GM21381 (cell line): ENCODE results near the gene C1QTNF6.

Source experiments
- ATAC-seq: cut with Tn5 transposase; IDR thresholded peaks from one replicate; pipeline ENCODE4 v1.9.1; 2021; ENCODE audit warnings: mild to moderate bottlenecking, moderate library complexity; ENCODE audit not compliant: unreplicated experiment

Gene C1QTNF6

DNA sequence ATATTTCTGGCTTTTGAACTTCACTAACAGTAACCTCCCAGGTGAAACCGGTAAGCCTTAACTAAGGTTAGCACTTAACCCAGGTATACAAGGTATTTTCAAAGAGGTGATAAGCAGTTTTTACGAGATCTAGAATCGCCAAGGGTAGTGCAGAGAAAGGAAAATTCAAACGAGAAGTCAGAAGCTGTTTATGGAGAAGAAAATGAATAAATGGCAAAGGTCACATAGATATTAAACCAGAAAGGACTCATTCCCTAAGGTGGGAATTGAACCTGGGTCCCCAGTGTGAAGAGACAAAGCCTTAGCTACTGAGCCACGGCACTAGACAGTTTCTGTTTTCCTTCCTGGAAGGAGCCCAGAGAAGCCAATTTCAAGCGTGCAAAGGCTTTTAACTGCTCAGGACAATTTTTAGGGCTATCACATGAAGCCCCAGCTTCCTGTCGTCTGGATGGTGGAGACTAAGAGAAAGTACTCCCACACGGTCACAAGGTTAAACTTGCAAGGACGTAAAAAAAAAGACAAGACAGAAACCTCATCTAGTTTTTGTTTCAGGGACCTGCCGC lies 5.7 kb upstream of the C1QTNF6 start:
- ATAC-seq, result no peak

DNA sequence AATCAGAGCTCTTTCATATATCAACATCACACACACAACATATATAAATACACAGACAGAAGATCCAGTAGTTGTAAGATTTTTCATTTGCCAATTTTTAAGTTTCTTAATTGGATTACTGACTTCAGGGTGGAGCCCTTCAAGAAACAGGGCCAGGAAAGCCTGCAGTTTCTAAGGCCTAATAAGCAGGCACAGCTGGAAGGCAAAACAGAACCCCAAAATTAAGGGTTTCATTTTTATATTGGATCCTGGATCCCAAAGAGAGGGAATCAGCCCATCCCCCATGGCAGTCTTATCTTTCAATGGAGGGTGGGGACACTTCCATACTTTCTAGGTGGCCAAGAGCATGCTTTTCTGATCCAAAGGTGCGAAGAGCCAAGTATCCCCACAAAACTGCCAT lies 4.7 kb upstream of the C1QTNF6 start:
- no peak for ATAC-seq

DNA sequence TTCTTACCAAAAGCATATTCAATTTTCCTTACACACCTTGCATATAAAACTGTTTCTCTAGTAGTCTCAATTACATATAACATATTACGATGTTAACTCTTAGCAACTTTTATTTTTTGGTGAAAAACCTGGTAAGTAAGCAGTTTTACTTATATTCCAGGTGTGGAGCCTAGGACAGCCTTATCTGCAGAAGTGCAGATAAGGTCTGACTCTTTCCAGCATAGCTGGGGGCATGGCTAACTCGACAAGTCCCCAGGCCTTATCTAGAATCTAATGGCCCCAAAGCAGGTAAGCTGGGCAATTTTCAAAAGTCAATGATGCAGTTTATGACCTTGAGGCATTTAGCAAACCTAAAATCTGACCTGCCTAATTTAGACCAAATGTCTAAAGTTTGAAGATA lies 4.2 kb upstream of the C1QTNF6 start:
- ATAC-seq, result no peak

DNA sequence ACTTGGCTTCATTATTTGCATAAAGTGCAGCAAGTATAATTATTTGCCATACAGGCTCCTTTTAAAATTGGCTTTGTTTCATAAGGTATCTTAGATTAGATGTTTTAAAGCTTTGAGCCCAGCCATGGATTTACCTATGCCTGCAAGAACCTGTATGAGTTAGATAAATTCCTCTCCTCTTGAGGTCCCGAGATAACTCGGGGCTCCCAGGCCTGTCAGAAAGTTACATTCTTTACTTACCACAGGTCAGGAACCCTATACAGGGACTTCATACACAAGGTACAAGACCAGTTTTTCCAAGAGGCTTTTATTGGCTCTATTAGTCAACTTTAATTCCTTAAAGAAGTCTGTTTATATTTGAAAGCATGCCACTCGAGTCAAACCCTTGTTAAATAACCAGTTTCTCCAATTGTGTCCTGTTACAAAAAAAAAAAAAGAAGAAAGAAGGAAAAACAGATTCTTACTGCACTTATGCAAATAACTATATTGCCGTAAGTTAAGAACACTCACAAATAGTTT lies 2.3 kb upstream of the C1QTNF6 start:
- ATAC-seq, result no peak

DNA sequence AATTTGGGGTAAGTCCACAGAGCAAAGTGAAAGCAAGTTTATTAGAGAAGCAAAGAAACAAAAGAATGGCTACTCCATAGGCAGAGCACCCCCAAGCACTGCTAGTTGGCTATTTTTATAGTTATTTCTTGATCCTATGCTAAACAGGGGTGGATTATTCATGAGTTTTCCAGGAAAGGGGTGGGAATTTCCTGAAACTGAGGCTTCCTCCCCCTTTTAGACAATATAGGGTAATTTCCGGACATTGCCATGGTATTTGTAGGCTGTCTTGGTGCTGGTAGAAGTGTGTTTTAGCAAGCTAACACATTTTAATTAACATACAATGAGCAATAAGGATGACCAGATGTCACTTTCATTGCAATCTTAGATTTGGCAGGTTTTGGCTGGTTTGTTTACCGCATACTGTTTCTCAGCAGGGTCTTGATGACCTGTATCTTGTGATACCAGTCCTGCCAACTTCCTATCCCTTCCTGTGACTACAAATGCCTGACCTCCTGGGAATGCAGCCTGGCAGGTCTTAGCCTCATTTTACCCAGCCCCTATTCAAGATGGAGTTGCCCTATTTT lies 937 bp upstream of the C1QTNF6 start:
- ATAC-seq, result no peak

DNA sequence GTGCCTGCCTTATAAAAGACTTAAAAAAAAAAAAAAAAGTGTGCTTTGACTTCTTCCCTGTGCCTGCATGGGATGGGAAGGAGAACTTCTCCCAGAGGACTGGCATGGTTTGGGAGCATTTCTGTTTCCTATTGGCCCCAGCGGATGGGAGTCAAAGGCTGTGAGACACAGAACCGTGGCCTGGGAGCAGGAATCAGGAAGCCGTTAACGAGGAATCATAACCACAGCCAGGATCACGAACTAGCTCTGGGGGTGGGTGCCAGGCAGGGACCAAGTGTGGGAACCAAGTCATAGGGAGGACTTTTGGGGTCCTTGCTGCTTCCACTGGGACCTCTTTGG lies 526 bp downstream of the C1QTNF6 start:
- ATAC-seq, result no peak

DNA sequence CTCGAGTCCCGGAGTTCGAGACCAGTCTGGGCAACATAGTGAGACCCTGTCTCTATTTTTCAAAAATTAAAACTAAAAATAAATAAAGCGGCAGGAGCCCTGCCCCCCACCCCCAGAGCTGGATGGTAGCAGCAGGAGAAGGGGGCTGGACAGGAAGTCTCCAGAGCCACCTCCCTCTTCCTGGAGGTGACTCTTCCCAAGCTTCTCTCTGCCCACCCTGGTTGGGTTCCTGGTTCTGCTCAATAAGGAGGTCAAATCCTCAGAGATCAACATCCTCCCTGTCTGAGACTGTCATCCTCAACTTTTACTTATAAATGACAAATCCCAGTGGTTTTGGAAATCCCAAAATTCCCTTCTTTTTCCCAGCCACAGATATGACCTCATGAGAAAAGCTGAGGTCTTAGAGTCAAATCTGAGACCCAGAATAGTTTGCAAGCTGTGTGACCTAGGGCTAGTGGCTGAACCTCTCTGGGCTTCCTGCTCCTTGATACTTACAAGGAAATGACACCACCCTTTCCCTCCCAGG lies 987 bp downstream of the C1QTNF6 start:
- ATAC-seq, result no peak

DNA sequence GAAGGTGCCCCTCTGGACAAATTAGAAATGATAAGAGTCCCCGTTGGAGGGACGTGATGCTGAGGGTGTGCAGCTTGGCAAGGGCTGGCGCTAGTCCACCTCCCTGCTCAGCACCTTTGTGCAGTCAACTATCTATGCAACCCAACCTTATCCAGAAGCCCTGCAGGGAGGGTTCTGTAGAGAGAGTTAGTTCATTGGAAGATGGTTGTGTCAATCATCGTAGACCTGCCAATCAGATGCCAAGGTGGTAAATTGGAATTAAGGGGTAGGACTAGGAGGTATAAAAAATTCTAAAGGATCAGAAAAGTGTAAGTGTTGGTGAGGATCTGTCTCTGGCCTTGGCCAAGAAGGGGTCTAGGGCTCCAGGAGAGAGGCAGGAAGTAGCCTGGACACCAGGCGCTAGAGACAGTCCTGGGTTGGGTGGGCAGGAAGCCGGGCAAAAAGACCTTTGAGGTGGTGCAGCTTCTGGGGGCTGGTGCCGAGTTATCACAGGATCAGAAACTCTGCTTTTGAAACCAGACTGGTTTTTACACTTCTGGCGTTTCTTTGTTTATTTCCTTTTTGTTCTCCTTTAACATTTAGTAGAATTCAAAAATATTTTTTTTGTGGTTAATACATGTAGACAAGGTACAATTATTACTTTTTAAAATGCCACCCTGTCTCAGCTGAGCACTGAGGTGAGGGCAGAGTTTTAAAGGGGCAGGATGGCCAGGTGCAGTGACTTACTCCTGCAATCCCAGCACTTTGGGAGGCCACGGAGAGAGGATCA lies 1.6 kb downstream of the C1QTNF6 start:
- no peak for ATAC-seq

DNA sequence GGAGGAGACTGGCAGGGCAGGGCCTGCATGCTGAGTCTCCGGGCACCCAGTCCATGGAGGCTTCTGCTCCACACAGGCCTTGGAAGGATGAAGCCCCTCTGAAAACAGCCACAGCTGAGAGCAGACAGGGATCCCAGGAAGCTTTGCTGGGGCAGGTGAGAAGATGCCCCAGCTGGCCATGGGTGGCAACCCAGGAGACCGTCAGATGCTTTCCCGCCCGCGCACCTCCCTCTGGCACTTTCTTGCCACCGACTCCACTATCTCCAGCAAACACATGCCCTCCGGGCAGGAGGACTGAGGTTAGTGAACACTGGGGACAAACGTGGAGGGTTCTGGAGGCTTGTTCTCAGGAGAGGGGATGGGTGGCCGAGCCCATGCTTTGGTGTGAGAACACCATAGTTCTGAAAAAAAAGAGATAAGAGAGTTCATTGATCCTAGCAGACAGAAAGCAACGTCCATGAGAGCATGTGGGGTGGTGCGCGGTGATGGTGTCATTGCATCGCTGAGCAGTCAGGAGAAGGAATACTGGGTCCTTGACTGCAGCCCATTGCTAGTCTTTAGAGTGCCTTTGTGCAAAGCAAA lies 2.3 kb downstream of the C1QTNF6 start:
- ATAC-seq, result no peak

DNA sequence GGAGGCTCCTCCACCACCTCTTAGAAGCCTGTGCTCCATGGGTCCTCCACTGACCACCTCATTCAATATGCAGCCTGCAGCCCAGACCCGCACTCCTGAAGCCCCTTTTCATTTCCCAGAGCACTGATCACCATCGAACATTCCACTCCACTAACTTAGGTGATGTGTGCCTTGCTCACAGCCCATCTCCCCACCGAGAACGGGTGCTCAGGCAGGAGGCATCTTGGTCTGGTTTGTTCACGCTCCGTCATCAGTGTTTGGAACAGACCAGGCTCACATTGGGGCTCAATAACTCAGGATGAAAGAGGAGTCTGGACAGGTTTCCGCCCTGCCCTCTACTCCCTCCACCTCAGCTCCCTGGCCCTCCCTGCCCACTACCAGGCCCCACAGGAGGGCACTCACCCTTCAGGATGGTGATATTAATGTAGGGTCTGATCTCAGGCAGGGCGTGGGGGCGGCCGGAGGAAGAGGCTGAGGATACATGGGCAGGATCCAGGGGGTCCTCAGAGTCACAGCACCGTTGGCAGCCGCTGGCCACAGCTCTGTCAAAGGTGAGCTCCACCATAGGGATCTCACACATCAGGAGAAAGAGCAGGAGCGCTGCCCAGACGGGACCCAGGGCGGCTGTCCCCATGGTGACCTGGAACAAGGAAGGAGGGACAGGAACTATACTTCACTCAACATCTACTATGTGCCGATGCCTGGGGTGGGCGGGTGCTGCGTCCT lies 3.1 kb downstream of the C1QTNF6 start:
- no peak for ATAC-seq

DNA sequence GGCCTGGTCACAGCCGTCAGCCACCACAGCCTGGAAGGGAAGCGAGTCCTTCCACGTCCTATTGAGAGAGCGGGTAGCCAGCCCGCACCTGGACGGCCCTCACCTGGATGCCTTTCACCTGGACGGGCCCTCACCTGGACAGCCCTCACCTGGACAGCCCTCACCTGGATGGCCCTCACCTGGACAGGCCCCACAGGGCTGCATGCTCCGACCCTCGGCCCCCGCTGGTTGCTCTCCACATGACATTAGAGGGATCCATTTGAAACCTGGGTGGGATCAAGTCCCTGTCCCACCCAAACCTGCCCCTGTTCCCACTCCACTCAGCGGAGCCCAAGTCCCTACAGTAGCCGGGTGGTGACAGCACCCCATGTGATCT lies 3.7 kb downstream of the C1QTNF6 start:
- no peak for ATAC-seq

DNA sequence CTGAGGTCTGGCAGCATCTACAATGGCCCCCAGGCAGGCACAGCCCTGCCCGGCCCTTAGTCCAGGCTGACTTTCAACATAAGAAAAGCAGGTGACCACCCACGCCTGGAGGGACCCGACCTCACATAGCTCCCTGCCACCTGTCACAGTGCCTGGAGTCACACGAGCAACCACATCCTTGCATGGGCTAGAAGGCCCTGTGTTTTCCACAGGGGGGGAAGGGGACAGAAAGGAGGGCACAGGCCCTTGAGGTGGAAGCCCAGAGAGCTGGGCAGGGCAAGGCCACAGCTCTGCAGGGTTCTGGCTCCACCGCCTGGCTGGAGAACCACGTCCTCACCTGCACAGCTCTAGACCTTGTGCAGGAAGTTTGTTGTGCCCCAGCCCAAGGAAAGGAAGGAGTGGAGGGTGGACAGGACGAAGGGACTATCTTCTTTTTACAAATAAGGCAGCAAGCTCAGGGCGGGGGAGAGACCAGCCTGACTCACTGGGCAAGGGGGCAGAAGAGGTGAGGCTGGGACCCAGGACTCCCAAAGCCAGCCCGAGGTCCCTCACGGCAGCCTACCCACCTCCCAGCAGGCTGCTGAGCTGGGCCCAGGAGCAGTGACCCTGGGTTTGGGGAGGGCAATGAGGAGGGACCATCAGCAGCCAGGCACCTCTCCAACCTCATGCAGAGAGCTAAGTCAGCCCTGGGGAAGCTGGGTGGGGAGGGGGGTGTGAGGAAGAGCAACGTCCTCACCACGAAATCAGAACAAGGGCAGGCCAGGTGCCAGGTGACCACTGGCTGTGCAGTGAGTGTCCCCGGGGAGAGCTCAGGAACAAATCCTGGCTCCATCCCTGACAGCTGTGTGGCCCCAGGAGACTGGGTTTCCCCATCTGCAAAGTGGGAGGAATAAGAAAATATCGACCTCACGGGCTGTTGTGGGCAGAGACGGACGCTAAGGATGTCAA lies 4.3 kb downstream of the C1QTNF6 start:
- ATAC-seq, result no peak

DNA sequence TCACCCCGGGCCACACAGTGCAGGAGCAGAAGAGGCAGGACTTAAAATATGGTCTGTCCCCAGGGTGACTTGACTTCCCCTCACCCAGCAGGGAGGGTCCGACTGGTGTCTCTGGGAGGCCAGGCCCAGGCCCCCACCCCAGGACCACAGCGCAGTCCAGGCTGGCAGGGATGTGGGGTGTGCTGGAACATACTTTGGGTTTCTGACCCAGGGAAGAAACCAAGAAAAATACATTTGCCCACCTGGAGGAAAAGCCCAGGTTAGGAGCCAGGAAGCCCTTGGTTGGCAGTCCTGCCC lies 5.2 kb downstream of the C1QTNF6 start:
- ATAC-seq, result no peak

DNA sequence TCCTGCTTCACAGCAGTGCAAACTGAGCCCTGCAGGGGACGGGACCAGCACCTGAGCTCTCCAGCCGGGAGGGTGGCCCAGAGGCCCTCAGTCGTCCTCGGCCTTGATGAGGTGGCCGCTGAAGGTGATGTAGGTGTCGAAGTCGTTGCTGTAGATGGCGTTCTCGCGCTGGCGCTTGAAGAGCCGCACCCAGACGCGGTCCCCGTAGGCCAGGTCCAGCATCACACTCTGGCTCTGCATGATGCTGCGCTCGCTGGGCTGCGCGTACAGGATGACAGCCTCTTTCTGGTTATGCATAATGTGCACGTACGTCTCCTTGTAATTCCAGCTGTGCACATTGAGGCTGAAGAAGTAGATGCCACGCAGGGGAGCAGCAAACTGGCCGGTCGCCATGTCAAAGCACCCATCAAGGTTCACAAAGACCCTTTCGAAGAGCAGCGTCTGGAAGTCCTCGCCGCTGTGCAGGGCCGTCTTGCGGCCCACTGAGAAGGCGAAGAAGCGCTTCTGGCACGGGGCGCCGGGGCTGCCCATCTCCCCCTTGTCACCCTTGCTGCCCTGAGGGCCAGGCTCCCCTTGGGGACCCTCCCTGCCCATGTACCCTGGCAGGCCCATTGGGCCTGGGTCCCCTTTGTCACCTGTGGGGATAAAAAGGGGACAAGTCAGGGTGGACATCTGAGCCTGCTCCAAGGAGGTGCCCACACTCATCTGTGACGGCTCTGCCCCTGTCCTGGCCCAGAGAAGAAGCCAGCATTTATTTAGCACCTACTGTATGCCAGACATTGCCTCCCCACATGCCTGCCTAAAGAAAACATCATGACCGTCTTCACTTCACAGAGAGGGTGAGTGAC lies 5.7 kb downstream of the C1QTNF6 start:
- no peak for ATAC-seq

DNA sequence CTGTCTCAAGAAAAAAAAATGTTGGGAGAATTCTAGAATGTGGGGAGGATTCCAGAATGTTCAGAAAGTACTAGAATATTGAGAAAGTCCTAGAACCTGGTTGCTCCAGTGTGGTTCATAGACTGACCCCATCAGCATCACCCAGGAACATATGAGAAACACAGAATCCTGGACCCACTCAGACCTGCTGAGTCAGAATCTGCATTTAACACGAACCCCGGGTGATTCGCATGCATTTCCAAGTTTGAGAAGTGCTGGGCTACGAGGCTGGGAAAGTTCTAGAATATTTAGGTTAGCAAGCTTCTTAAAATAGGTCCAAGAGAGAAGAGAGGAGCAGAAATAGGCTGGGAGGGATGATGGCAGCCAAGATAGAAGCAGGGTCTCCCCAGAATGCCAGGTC lies 6.4 kb downstream of the C1QTNF6 start:
- no peak for ATAC-seq

DNA sequence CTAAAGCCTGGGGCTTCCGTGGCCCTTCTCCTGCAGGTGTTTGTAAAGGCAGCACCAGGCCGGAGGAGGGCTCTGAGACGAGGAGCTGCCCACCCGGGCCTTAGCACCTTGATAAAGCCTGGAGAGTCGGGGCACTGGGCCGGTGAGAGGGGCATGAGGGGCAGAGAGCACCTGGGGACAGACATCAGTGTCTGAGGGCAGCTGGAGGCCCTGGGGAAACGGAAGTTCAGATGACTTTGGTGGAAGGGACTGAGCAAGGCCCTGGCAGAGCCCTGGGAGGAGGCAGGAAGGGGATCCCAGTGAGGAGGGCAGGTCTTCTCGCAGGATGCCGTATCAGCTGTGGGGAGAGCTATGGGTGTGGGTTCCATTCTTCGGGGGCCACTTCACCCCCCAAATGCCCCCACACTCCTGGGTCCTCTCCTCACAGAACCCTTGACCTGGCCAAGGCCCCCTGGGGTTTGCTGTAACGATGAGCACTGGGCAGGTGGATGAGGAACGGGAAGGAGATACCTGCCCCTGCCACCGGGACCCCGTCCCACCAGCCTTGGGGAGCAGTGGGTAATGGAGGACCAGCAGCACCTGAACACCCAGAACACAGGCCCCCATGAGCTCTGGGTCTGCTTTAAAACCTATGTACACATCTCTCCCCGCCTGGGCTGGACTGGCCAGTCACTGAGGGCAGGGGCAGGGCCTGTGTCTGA lies 7.4 kb downstream of the C1QTNF6 start:
- no peak for ATAC-seq

DNA sequence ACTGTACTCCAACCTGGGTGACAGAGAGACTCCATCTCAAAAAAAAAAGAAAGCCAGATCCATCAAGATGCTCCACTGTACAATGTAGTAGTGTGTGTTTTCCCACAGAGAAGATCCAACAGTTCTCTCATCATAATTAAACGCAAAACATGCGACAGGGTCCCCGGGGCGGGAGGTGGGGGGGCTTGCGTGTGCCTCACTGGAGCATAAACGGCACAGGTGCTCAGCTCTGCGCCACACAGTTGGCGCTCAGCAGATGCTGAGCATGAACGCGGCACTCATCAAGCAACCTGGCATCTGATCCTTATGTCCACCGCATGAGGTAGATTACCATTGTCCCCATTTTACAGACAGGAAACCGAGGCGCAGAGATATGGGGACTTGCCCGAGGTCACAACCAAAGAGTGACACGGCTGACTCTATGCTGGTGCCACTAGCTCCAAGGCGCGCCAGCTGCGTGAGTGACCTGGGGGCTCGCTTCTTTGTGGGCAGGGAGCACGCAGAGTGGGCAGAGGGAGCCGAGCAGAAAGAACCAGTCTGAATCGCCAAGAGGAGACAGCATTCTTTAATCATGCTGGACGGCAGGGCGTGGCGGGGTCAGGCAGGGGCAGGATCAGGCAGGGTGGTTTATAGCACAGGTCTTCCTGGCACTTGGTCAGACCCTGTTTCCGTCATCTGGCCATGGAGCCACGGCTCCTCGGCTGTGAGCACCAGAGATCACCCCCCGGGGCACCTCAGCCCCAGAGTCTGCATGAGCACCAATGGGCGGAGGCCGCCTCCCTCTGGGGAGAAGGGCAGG lies 8.2 kb downstream of the C1QTNF6 start:
- no peak for ATAC-seq

DNA sequence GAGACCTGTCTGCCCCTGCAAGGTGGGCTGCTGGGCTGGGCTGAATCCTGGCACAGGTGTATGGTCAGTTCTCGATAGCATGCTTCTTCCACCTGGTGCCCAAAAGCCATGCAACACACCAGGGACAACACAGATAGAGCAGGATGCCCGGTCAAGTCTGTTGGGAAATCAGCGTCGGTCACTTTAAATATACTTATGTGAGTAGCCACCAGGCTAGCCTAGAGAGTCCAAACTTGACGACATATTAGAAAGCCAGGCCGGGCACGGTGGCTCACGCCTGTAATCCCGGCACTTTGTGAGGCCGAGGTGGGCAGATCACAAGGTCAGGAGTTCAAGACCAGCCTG lies 8.9 kb downstream of the C1QTNF6 start:
- no peak for ATAC-seq
